Upper lobe of left lung (tissue), 4 donors: ENCODE measurements around the gene ARHGAP26.

Source experiments
- CTCF ChIP-seq, 6 experiments: fragments of 450-650 bp in 4 of 6; fragments of 200-600 bp in 2 of 6; sonication (generic) in 2 of 6; IDR thresholded peaks; one replicate each; pipeline ENCODE4 v1.5.1; 2016 to 2019; ENCODE audit warnings: antibody characterized with exemption in 6 of 6
- EP300 ChIP-seq, 4 donors: sonication (generic); formaldehyde crosslinking; IDR thresholded peaks; one replicate each; pipeline ENCODE4 v1.5.1; 2017; ENCODE audit warnings: antibody characterized with exemption in 4 of 4, control low read depth in 2 of 4
- POLR2A ChIP-seq, 4 donors: fragments of 450-650 bp; IDR thresholded peaks; one replicate each; pipeline ENCODE4 v1.5.1; 2016 to 2017; ENCODE audit warnings: antibody characterized with exemption in 4 of 4, mild to moderate bottlenecking in 2 of 4
- POLR2AphosphoS5 ChIP-seq, 2 donors: sonication (generic); formaldehyde crosslinking; IDR thresholded peaks; one replicate each; pipeline ENCODE4 v1.5.1; 2017; ENCODE audit warnings: antibody characterized with exemption in 2 of 2

- TF ChIP-seq CTCF (IDR thresholded peaks at IDR 0.05), result no peak
- no peak for TF ChIP-seq POLR2A (IDR thresholded peaks at IDR 0.05)
- no peak for TF ChIP-seq EP300 (IDR thresholded peaks at IDR 0.05)
- TF ChIP-seq POLR2AphosphoS5 (IDR thresholded peaks at IDR 0.05), result no peak
Observed at GRCh38 chr5:142958944-142959682, 188.9 kb downstream of the ARHGAP26 start.
